ENCODE results near the gene MMGT1. TPM values are rescaled to one million over a fixed set of nuclear protein-coding genes. Genes with fewer than 3 reads are reported as not detected.

Gene MMGT1
- 24.7 TPM for total RNA-seq
- long read RNA-seq, transcript MMGT1-201 (4 exons, 3,738 nt), result major isoform, 17 of 17 reads
- long read RNA-seq, partial matches to known transcripts, result 0 of 17 reads
- long read RNA-seq, other reads (novel, unspliced or antisense), result 0 of 17 reads

DNA sequence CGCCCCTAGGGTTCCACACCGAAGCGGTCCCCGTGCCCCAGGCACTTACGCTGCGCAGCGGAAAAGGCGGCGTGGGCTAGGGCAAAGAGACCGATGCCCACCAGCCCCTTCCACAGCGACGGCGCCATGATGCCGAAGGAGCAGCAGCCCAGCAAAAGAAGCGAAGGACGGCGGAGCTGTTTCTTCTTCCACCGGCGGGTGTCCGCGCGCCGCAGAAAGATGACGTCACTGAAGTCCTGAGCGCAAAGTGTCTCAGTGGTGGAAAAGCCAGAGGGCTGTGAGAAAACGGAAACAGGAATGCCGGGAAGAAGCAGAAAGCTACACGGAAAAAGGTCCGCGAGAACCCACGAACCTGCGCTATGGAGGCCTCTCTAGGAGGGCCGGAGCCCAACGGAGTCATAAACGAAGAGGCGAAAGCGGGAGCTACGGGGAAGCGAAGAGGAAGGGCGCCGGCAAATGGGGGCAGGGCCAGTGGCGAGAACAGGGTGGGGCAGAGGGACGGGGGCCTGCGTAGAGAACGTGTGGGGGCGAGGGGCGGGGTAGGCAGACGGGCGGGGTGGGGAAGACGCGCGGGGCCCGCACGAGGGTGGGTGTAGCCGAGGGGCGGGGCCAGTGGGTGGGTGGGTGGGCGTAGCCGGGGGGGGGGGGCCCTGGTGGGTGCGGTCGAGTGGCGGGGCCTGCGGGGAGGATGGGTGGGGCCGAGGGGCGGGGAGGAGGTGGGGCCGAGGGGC, at the start of gene MMGT1:
Gene MMGT1, minus strand, starts transcription at position 441 of the 731 bp plus-strand sequence. Its CDS starts 313 bp downstream, at position 128.
- ATAC-seq (peak; percentile 93), DNase-seq (peak; percentile 86)
- intact Hi-C loops (cut with micrococcal nuclease), result no loop called here

DNA sequence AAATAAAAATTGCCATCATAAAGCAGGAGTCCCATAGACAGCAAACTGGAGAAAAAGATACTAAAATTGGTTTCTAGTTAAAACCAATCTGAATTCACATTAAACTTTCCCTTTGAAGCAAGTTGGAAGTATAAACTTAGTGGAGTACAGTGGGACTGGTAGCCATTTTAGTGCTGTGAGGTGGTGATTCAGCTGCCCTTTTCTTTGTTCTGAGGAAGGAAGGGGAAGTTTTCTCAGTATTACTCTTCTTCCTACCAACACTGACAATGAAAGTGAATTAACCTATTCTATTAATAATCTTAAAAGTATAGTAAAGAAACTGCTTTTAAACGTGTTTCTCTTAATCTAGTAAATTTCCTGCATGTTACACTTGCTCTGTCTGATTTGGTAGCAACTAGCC, 48.1 kb upstream of the MMGT1 start:
- no peak for ATAC-seq
- no peak for DNase-seq
- intact Hi-C loops (cut with micrococcal nuclease), result no loop called here

DNA sequence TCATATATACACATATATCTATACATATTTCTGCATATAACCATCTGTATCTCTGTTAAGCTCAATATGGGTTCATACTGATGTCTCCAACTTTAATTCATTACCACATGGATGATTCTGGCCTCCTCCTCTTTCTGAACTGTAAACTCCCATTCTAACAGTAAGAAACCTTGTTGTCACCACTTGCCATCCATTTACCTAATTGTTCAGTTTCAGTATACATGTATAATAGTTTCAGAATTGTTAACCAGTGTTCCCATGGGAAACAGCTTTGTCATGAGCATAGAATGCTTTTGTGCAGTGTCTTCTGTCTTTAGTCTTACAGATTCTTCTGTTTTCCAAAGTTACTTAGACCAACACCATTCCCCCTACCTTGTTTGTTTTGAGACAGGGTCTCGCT, 47.4 kb upstream of the MMGT1 start:
- no peak for ATAC-seq
- DNase-seq, result no peak
- intact Hi-C loops (cut with micrococcal nuclease), result no loop called here

DNA sequence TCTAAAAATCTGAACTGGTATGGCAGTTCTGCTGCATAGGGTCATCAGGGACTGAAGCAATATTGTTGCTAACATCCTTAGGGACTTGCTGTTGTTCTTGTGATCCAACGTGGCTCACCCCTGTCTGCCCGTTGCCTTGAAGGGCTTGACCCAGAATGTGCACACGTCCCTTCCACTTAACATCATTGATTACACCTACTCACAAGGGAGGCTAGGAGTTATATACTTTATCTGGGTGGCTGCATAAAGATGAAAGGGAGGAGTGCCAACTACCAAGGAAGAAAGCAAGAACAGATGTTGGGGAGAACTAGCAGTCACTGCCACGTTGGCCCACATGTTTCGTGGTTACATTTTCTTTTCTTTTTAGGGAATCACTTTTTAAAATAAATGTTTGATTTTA, 45.4 kb upstream of the MMGT1 start:
- intact Hi-C loops (cut with micrococcal nuclease), result no loop called here

DNA sequence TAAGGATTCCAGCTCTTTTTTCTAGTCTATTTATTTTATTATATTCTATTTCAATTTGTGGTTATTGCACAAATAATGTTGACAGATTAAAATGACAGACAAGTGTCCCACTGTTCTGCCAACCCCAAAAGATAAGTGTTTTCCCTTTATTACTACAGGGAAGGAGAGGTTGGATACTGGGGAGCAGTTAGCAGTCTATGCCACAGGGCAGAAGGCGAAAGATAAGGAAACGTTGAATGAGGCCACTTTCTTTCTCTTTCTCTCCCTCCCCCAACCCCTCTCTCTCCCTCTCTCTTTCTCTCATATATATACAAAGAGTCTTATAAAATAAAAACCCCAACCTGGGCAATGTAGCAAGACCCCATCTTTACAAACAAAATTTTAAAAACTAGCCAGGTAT, 43.1 kb upstream of the MMGT1 start:
- ATAC-seq (no peak), DNase-seq (no peak)
- intact Hi-C loops (cut with micrococcal nuclease), result no loop called here

More for the DNA sequence above, 45.4 kb upstream of the MMGT1 start:
- ATAC-seq, result no peak
- no peak for DNase-seq

DNA sequence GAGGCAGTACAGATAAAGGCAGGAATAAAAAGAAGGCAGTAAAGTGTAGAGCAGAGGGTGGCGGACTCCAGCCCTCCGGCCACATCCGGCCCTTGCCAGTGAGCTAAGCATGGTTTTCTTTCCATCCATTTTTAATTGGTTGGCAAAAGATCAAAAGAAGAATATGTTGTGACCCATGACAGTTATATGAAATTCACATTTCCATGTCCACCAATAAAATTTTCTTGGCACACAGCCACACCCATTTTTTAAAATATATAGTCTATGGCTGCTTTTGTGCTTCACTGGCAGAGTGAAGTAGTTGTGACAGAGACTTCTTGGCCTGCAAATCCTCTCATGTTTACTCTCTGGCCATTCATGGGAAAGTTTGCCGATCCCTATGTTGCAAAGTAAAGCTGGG, 41.2 kb upstream of the MMGT1 start:
- intact Hi-C loops (cut with micrococcal nuclease), result no loop called here
- ATAC-seq, result no peak
- no peak for DNase-seq

DNA sequence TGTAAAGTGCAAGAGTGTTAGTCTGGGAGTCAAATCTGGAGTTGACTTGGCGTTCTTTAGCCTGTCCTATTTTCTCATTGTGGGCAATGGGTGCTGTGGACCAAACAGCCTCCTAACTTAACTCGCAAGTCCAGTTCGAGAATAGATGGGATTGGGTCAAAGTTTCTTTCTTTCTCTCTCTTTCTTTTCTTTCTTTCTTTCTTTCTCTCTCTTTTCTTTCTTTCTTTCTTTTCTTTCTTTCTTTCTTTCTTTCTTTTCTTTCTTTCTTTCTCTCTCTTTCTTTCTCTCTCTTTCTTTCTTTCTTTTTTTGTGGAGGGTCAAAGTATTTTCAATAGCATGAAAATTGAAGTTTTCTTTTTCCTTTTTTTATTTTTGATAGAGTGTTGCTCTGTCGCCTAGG, 14.5 kb upstream of the MMGT1 start:
- DNase-seq, result no peak
- intact Hi-C loops (cut with micrococcal nuclease), result no loop called here
- no peak for ATAC-seq

DNA sequence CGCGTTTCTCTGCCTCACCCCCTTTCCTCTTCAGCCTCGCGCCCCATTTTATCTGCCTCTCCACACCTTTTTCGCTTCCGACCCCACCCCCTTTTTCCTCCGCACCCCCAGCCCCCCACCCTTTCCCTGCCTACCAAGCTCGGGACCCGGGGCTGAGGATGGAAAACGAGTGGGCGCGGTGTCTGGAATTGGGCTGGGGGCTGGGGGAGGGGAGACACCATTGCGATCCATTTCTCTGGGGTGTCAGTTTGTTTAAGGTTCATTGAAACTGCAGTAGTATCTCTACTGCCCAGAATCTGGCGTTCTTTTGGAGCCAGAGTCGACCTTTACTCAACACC, 12.2 kb upstream of the MMGT1 start:
- intact Hi-C loops (cut with micrococcal nuclease), result no loop called here
- ATAC-seq (no peak), DNase-seq (no peak)

DNA sequence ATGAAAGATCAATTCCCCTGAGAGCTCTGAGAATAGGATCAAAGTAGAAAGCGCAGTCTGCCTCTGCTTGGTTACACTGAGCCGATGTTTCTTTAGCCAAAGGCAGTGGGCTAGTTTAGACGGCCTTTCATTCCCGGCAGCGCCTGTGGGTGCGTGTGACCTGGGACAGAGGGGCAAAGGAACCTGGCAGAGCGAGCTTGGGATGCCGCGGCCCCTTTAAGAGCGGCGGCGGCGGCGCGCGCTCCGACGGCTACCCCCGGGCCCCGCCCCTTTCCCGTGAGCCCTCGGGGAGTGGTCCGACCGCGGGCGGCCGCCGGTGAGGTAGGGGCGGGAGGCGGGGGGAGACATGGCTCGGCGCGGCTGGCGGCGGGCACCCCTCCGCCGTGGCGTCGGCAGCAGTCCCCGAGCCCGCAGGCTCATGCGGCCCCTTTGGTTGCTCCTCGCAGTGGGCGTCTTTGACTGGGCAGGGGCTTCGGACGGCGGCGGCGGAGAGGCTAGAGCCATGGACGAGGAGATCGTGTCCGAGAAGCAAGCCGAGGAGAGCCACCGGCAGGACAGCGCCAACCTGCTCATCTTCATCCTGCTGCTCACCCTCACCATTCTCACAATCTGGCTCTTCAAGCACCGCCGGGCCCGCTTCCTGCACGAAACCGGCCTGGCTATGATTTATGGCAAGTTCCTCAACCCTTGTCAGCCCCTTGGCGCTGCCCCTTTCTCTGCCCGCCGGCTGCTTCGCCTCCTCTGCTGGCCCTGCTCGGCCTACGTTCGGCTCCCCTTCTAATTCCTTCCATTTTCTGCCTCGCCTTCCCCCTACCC, 11.6 kb upstream of the MMGT1 start, which contains the start of gene SLC9A6:
Gene SLC9A6, plus strand, starts transcription at position 279 of the 816 bp plus-strand sequence. Its CDS starts 224 bp downstream, at position 503.
- intact Hi-C loops (cut with micrococcal nuclease), result no loop called here
- ATAC-seq, result peak; percentile 99
- DNase-seq, result peak; percentile 87

DNA sequence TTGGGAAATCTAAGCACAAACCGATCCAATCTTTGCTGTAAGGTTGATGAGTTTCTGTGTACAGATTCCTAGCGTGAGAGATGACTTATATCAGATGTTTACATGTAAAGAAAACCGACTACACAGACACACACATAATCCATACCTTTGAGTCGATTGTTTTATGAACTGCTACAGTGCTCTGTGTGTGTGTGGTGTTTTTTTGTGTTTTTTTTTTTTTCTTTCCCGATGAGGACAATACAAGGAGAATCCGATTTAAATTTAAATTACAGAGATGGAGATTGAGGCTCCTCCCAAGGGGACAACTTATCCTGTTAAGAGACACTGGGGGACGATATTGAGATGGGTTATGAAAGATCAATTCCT, 11.0 kb upstream of the MMGT1 start:
- intact Hi-C loops (cut with micrococcal nuclease), result no loop called here
- ATAC-seq (peak; percentile 7), DNase-seq (no peak)

DNA sequence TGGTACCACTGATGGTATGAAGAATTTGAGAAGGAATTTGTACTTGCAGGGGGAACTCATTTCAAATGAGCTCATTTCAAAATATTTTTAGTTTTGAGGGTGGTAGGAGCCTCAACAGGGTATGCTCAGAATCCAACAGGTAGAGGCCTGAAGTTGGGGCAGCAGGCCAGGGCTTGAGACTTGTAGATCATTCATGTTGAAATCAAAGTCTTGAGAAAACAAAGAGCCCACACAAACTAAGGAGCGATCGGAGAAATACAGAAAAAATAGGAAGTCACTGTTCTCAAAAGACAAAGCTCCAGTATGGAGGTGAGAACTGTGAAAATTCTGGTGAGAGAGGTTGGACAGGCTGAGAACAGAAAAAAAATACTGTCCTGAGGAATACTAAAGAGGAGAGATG, 10.5 kb upstream of the MMGT1 start:
- intact Hi-C loops (cut with micrococcal nuclease), result no loop called here
- ATAC-seq, result no peak
- no peak for DNase-seq

DNA sequence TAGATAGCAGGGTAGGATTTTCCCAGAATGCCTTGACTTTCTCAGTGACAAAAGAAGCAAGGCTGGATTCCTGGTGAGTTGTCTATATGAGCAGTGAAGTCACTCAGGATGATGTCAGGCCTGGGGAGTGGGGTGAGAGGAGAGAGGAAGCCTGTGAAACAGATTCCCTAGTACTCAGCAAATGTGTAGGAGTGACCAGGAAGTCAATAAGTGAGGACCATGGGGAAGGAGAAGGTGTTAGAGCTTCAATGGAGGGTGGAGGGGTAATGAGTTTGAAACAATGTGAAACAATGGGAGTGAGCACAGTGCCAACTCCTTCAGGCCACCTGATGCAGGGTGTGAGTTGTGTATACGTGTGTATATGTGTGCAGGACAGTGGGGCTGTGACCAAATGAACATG, 9.1 kb upstream of the MMGT1 start:
- DNase-seq, result no peak
- no peak for ATAC-seq
- intact Hi-C loops (cut with micrococcal nuclease), result no loop called here

DNA sequence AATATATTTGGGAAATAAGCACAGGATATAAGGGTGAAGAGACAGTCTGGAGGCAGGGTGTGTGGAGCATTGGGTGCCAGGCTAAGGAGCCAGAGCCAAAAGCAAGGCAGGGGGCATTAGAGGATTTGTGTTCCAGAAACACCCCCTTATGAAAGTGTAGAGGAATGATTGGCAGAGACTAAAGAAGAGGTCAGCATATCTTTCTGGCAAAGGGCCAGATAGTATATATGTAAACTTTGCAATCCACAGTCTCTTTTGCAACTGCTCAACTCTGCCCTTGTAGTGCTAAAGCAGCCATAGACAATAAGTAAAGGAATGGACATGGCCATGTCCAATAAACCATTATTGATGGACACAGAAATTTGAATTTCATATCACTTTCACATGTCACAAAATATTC, 7.9 kb upstream of the MMGT1 start:
- intact Hi-C loops (cut with micrococcal nuclease), result no loop called here
- DNase-seq (no peak), ATAC-seq (no peak)

DNA sequence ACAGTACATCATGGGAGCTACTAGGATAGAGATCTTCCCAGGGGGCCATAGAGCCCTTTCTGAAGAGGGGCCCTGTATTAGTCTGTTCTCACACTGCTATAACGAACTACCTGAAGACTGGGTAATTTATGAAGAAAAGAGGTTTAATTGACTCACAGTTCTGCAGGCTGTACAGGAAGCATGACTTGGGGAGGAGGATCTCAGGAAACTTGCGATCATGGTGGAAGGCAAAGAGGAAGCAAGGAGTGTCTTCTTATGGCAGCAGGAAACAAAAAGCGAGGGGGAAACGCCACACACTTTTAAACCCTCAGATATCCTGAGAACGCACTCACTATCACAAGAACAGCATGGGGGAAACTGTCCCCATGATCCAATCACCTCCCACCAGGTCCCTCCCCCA, 7.2 kb upstream of the MMGT1 start:
- DNase-seq, result no peak
- intact Hi-C loops (cut with micrococcal nuclease), result no loop called here
- no peak for ATAC-seq

DNA sequence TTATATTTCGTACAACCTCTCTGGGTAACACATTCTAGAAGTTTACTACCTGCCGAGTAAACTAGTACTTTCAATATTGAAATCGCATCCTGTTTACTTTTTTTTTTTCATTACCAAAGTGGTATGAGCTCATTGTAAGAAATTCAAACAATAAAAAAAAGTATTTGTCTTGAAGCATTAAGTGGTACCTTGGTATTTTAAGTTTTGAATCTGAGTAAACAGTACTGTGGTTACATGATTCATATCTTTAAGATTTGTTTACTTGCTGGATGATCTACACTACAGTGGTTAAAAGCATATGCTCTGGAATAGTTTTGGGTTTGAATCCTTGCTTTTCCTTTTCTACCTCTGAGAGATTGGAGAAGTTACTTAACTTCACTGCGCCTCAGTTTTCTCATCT, 3.8 kb upstream of the MMGT1 start:
- no peak for DNase-seq
- intact Hi-C loops (cut with micrococcal nuclease), result no loop called here
- no peak for ATAC-seq

DNA sequence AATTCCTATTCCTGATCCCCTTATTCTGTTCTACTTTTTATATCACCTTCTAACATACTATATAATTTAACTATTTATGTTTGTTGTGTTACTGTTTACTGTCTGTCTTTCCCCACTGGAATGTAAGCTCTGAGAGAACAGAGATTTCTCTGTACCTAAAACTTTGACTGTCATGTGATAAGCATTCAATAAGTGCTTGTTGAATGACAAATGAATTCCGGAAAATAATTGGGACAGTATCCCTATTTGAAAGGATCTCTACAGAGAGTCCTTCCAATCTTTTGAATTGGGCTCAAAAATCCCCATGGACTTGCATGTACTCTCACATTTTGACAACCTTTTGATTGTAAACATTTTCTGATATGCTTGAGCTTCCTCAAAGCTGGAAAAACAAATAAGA, 1.6 kb upstream of the MMGT1 start:
- DNase-seq (no peak), ATAC-seq (no peak)
- intact Hi-C loops (cut with micrococcal nuclease), result no loop called here

DNA sequence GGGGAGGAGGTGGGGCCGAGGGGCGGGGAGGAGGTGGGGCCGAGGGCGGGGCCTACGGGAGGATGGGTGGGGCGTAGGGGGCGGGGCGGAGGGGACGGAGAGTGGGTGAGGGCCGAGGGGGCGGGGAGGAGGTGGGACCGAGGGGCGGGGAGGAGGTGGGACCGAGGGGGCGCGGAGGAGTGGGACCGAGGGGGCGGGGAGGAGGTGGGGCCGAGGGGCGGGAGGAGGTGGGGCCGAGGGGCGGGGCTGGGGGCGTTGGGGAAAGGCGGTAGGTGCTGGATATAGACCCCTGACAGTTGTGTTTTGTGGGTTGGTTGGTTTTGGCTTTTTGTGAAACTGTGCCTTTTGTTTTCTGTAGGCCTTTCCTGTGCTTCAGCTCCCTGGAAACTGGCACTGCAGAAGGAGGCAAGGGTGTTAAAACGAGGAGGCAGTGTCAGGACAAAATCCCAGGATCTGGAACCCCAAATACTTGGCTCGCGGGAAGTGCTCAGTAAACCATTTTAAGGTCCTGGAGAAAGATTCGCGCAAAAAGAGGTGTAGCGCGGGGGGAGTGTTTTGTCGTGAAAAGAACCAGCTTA, 580 bp upstream of the MMGT1 start:
- ATAC-seq (peak; percentile 76), DNase-seq (peak; percentile 80)
- intact Hi-C loops (cut with micrococcal nuclease), result no loop called here

DNA sequence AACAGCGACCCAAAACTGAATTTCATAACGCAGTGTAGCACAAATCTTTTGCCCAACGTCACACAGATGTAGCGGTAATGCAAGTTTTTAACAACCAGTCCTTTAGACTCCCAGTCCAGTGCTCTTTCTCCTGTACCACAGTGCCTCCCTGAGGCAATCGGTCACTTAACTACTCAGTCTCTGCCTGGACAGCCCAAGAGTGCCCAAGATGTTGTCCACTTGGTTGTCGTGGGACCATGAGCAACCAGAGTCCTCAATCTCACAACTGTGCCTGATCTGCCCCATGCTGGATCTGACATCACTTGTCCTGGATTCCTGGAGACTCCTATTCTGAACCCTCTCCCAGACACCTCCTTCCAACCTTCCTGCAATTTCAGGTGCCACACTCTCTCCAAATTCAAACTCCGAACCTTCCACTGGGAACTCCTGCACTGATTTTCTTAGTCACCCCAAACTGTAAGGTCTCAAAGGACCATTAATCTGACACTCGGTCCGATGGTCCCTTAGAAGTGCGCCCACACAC, 702 bp downstream of the MMGT1 start:
- peak; percentile 35 for ATAC-seq
- intact Hi-C loops (cut with micrococcal nuclease), result no loop called here

DNA sequence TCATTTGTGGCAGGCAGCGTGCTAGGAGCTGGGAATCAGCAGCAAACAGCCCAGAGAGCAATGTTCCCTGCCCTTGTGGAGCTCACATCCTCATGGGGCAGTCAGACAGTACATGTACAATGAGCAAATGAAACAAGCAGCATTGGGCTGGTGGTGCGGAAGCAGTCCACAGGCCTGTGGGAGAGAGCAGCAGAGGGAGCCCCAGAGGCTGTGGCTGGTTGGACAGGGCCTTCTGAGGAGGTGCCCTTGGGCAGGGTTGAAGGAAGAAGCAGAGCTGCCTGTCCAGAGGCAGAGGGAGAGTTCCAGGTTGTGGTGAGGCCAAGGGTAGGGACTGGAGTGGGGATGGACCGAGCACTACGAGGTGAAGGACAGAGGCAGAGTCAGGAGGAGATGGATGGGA, 22.5 kb downstream of the MMGT1 start:
- ATAC-seq (no peak), DNase-seq (no peak)
- intact Hi-C loops (cut with micrococcal nuclease), result no loop called here

More for the DNA sequence above, 702 bp downstream of the MMGT1 start:
- DNase-seq, result no peak

DNA sequence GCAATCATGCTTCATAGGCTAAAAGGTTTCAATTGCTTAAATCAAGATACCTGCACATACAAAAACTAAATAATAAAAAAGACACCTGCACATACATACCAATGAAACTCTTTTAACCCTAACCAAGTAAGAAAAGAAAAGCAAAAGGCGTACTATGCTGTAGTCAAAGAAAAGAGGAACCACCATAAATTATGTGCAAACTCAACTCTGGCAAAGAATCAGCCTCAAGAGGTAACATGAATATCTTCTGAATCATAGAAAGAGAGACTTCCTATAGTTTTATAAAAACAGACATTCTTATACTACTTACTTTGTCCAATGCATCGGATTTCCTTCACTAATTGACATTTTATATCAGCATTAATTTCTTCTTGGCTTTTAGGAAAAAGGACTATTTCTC, 29.3 kb downstream of the MMGT1 start:
- DNase-seq (no peak), ATAC-seq (no peak)
- intact Hi-C loops (cut with micrococcal nuclease), result no loop called here

Data from left ventricle myocardium superior (tissue), 1 donor.